WTC11 (cell line): ENCODE measurements around the gene SEPTIN8. TPM values are rescaled to one million over a fixed set of nuclear protein-coding genes. Genes with fewer than 3 reads are reported as not detected.

Source experiments
- ATAC-seq: fragments of 200-7000 bp; cut with Tn5 transposase; 2 replicates; pipeline ENCODE4 v1.10.0; 2021; ENCODE audit warnings: mild to moderate bottlenecking, moderate library complexity
- CTCF ChIA-PET: fragments of 300-600 bp; sonication (Branson Sonifier 250); formaldehyde crosslinking; loops from one replicate; lab custom pipeline; 2021; ENCODE audit warnings: antibody characterized with exemption; lab: Charles Lee
- POLR2A ChIA-PET: fragments of 350-600 bp; sonication (Branson Sonifier 250); formaldehyde crosslinking; loops from one replicate; lab custom pipeline; 2021; ENCODE audit warnings: antibody characterized with exemption; lab: Charles Lee
- DNase-seq: peaks from one replicate; pipeline ENCODE4 v3.0.0; 2021; ENCODE audit warnings: low spot score
- H3K27ac Mint-ChIP-seq: 2 replicates; pipeline ENCODE4 v1.8.0; 2021; ENCODE audit warnings: mixed read lengths
- H3K27me3 Mint-ChIP-seq: 2 replicates; pipeline ENCODE4 v1.8.0; 2021; ENCODE audit warnings: low read depth, mild to moderate bottlenecking, moderate library complexity, mixed read lengths
- H3K36me3 Mint-ChIP-seq: 2 replicates; pipeline ENCODE4 v1.8.0; 2021; ENCODE audit warnings: mixed read lengths
- H3K4me1 Mint-ChIP-seq: 2 replicates; pipeline ENCODE4 v1.8.0; 2022; ENCODE audit warnings: mixed read lengths
- H3K4me3 Mint-ChIP-seq: 2 replicates; pipeline ENCODE4 v1.8.0; 2021; ENCODE audit warnings: mild to moderate bottlenecking, moderate library complexity, mixed read lengths
- H3K9me3 Mint-ChIP-seq: 2 replicates; pipeline ENCODE4 v1.8.0; 2021; ENCODE audit warnings: mixed read lengths
- CREM ChIP-seq: sonication (generic); formaldehyde crosslinking; IDR thresholded peaks from 2 replicates; pipeline ENCODE4 v1.8.1; 2022; ENCODE audit warnings: mild to moderate bottlenecking, missing genetic modification reagents, moderate library complexity
- CTCF ChIP-seq: fragments of 200-600 bp; IDR thresholded peaks from 2 replicates; pipeline ENCODE4 v1.8.0; 2022; ENCODE audit warnings: antibody characterized with exemption
- FOXP1 ChIP-seq: sonication (generic); formaldehyde crosslinking; IDR thresholded peaks from 2 replicates; pipeline ENCODE4 v1.8.0; 2022; ENCODE audit warnings: missing genetic modification reagents, mild to moderate bottlenecking, moderate library complexity, borderline replicate concordance
- FOXP4 ChIP-seq: sonication (generic); formaldehyde crosslinking; IDR thresholded peaks from 2 replicates; pipeline ENCODE4 v1.8.0; 2022; ENCODE audit warnings: mild to moderate bottlenecking, missing genetic modification reagents
- GABPB1 ChIP-seq: sonication (generic); formaldehyde crosslinking; IDR thresholded peaks from 2 replicates; pipeline ENCODE4 v1.8.1; 2023; ENCODE audit warnings: mild to moderate bottlenecking, missing genetic modification reagents
- GTF2I ChIP-seq: fragments of 250-450 bp; sonication (Bioruptor Pico); conservative IDR thresholded peaks from 2 replicates; pipeline ENCODE4 v1.4.0; 2021; ENCODE audit warnings: mild to moderate bottlenecking
- IRF1 ChIP-seq: sonication (generic); formaldehyde crosslinking; IDR thresholded peaks from 2 replicates; pipeline ENCODE4 v1.8.0; 2023; ENCODE audit warnings: missing genetic modification reagents
- IRF2 ChIP-seq: sonication (generic); formaldehyde crosslinking; IDR thresholded peaks from 2 replicates; pipeline ENCODE4 v1.8.0; 2022; ENCODE audit warnings: low read depth, missing genetic modification reagents, borderline replicate concordance
- JAZF1 ChIP-seq: fragments of 250-450 bp; sonication (Bioruptor Pico); IDR thresholded peaks from 2 replicates; pipeline ENCODE4 v1.9.0; 2021; ENCODE audit warnings: moderate library complexity, mild to moderate bottlenecking, inconsistent platforms
- NFATC4 ChIP-seq: fragments of 250-450 bp; sonication (Bioruptor Pico); IDR thresholded peaks from 2 replicates; pipeline ENCODE4 v1.9.0; 2021; ENCODE audit warnings: mild to moderate bottlenecking
- NR2C2 ChIP-seq: sonication (generic); formaldehyde crosslinking; IDR thresholded peaks from 2 replicates; pipeline ENCODE4 v1.8.0; 2022; ENCODE audit warnings: mild to moderate bottlenecking, missing genetic modification reagents
- RORB ChIP-seq: fragments of 250-450 bp; sonication (Bioruptor Pico); IDR thresholded peaks from 2 replicates; pipeline ENCODE4 v1.9.0; 2021; ENCODE audit warnings: mild to moderate bottlenecking
- TEAD1 ChIP-seq: sonication (generic); formaldehyde crosslinking; IDR thresholded peaks from 2 replicates; pipeline ENCODE4 v1.8.0; 2022; ENCODE audit warnings: mild to moderate bottlenecking, missing genetic modification reagents
- ZNF121 ChIP-seq: sonication (generic); formaldehyde crosslinking; IDR thresholded peaks from 2 replicates; pipeline ENCODE4 v1.8.0; 2023; ENCODE audit warnings: missing genetic modification reagents
- ZNF219 ChIP-seq: sonication (generic); formaldehyde crosslinking; IDR thresholded peaks from 2 replicates; pipeline ENCODE4 v1.8.0; 2023; ENCODE audit warnings: missing genetic modification reagents, mild to moderate bottlenecking, borderline replicate concordance
- ZNF232 ChIP-seq: sonication (generic); formaldehyde crosslinking; IDR thresholded peaks from 2 replicates; pipeline ENCODE4 v1.8.0; 2022; ENCODE audit warnings: mild to moderate bottlenecking, missing genetic modification reagents
- ZNF317 ChIP-seq: sonication (generic); formaldehyde crosslinking; IDR thresholded peaks from 2 replicates; pipeline ENCODE4 v1.8.1; 2023; ENCODE audit warnings: low read depth, mild to moderate bottlenecking, moderate library complexity, missing genetic modification reagents, borderline replicate concordance
- ZNF512 ChIP-seq: sonication (generic); formaldehyde crosslinking; IDR thresholded peaks from 2 replicates; pipeline ENCODE4 v1.8.1; 2022; ENCODE audit warnings: missing genetic modification reagents, borderline replicate concordance
- ZNF671 ChIP-seq: fragments of 250-450 bp; sonication (Bioruptor Pico); IDR thresholded peaks from 2 replicates; pipeline ENCODE4 v1.8.0; 2021; ENCODE audit warnings: mild to moderate bottlenecking
- total RNA-seq: library from RNA; stranded (reverse); gene quantifications from 3 replicates; pipeline ENCODE4 v1.2.3, GENCODE V29; 2021
- TF ChIP-seq, protein P1 (sequence below): sonication (generic); formaldehyde crosslinking; IDR thresholded peaks from 2 replicates; pipeline ENCODE4 v1.8.1; 2022; ENCODE audit warnings: low read depth, mild to moderate bottlenecking, moderate library complexity, missing genetic modification reagents, borderline replicate concordance
- TF ChIP-seq, protein P2 (sequence below): sonication (generic); formaldehyde crosslinking; IDR thresholded peaks from 2 replicates; pipeline ENCODE4 v1.8.1; 2022; ENCODE audit warnings: low read depth, missing genetic modification reagents, borderline replicate concordance
- TF ChIP-seq, protein P3 (sequence below): sonication (generic); formaldehyde crosslinking; IDR thresholded peaks from 2 replicates; pipeline ENCODE4 v1.8.1; 2023; ENCODE audit warnings: mild to moderate bottlenecking, missing genetic modification reagents, moderate library complexity
- TF ChIP-seq, protein P4 (sequence below): fragments of 250-450 bp; sonication (Bioruptor Pico); IDR thresholded peaks from 2 replicates; pipeline ENCODE4 v1.9.0; 2021; ENCODE audit warnings: mild to moderate bottlenecking

Gene SEPTIN8
- total RNA-seq, 1 experiment from 2014 or later: 35.8 TPM

- TF ChIP-seq, protein P1, sequence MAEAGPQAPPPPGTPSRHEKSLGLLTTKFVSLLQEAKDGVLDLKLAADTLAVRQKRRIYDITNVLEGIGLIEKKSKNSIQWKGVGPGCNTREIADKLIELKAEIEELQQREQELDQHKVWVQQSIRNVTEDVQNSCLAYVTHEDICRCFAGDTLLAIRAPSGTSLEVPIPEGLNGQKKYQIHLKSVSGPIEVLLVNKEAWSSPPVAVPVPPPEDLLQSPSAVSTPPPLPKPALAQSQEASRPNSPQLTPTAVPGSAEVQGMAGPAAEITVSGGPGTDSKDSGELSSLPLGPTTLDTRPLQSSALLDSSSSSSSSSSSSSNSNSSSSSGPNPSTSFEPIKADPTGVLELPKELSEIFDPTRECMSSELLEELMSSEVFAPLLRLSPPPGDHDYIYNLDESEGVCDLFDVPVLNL (CRISPR knock-in tag): no peak
- TF ChIP-seq TEAD1 (CRISPR knock-in tag) (no peak), GTF2I (CRISPR knock-in tag) (no peak), CREM (no peak), RORB (CRISPR knock-in tag) (no peak), IRF1 (no peak), NFATC4 (CRISPR knock-in tag) (no peak), NR2C2 (CRISPR knock-in tag) (no peak), FOXP1 (CRISPR knock-in tag) (no peak), GABPB1 (no peak)
- TF ChIP-seq, protein P2, sequence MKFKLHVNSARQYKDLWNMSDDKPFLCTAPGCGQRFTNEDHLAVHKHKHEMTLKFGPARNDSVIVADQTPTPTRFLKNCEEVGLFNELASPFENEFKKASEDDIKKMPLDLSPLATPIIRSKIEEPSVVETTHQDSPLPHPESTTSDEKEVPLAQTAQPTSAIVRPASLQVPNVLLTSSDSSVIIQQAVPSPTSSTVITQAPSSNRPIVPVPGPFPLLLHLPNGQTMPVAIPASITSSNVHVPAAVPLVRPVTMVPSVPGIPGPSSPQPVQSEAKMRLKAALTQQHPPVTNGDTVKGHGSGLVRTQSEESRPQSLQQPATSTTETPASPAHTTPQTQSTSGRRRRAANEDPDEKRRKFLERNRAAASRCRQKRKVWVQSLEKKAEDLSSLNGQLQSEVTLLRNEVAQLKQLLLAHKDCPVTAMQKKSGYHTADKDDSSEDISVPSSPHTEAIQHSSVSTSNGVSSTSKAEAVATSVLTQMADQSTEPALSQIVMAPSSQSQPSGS (CRISPR knock-in tag): no peak
- TF ChIP-seq, protein P3, sequence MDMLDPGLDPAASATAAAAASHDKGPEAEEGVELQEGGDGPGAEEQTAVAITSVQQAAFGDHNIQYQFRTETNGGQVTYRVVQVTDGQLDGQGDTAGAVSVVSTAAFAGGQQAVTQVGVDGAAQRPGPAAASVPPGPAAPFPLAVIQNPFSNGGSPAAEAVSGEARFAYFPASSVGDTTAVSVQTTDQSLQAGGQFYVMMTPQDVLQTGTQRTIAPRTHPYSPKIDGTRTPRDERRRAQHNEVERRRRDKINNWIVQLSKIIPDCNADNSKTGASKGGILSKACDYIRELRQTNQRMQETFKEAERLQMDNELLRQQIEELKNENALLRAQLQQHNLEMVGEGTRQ (CRISPR knock-in tag): no peak
These were observed 62.4 kb downstream of the SEPTIN8 start (continued) for GRCh38 chr5:132714456-132715307.

- Mint-ChIP-seq H3K4me1 (no peaks in the 10 kb centered on the region), H3K4me3 (no peak overlapping the region), H3K9me3 (no peaks in the 10 kb centered on the region), H3K36me3 (no peaks in the 10 kb centered on the region), H3K27me3 (no peaks in the 10 kb centered on the region), H3K27ac (no peak overlapping the region)
- DNase-seq: no peak
- TF ChIP-seq NFATC4 (CRISPR knock-in tag) (no peak), IRF2 (no peak), ZNF219 (CRISPR knock-in tag) (no peak), ZNF671 (CRISPR knock-in tag) (no peak), JAZF1 (CRISPR knock-in tag) (no peak), ZNF121 (CRISPR knock-in tag) (no peak), ZNF232 (CRISPR knock-in tag) (no peak)
- POLR2A ChIA-PET: no interaction called here
- CTCF ChIA-PET: interaction anchor here (1.0 to 1.3 kb wide), 2 partner anchors 99 to 182 kb away, joined by 3 to 9 read pairs; no protein-coding TSS in a partner anchor
- no peak for ATAC-seq
These were observed 68.4 kb downstream of the SEPTIN8 start for GRCh38 chr5:132708645-132709044.

DNA sequence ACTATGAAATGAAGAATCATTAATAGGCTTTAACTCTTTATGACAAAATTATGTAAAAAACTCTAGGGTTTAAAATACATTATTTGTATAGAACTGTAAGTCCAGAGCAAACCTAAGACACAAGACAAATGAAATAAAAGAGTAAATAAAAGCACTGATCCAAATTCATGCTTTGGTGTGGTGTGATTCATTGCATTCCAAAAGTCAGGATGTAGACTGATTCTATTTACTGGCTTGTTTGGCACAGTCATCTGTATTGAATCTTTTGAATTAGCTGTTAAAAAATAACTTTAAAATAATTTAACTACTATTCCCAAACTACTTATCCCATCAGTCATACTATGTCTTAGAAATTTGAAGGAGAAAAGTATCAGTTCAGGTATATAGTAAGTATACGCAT lies 72.2 kb downstream of the SEPTIN8 start:
- Mint-ChIP-seq H3K27ac (no peak overlapping the region), H3K27me3 (no peaks in the 10 kb centered on the region), H3K4me1 (no peaks in the 10 kb centered on the region), H3K4me3 (no peak overlapping the region), H3K9me3 (no peaks in the 10 kb centered on the region), H3K36me3 (peaks cover 13% of the 10 kb centered on the region; the same call in 1 of the 2 replicates)
- ATAC-seq (no peak), DNase-seq (no peak)
- CTCF ChIA-PET: interaction anchor here (0.7 kb wide), 1 partner anchor 27 kb away, joined by 5 read pairs; no protein-coding TSS in a partner anchor
- POLR2A ChIA-PET: no interaction called here
- TF ChIP-seq ZNF219 (CRISPR knock-in tag) (no peak), ZNF512 (CRISPR knock-in tag) (no peak), NR2C2 (CRISPR knock-in tag) (no peak), ZNF317 (CRISPR knock-in tag) (no peak), FOXP4 (CRISPR knock-in tag) (no peak), CTCF (no peak)
- TF ChIP-seq, protein P4, sequence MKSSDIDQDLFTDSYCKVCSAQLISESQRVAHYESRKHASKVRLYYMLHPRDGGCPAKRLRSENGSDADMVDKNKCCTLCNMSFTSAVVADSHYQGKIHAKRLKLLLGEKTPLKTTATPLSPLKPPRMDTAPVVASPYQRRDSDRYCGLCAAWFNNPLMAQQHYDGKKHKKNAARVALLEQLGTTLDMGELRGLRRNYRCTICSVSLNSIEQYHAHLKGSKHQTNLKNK: no peak
